SIG-M5 treated with dmso at 0.1 percent for 504 hours (cell line): Measurements from ENCODE around the gene TRIP13.
"Not testable (repeated sequence)": the region's sequence is repeated elsewhere in the genome, so short reads cannot be mapped to it uniquely, and the experiment has no call there.

Experiments
- DNase-seq: peaks from one replicate; lab custom pipeline; 2025; ENCODE audit not compliant: unreplicated experiment; lab: John Stamatoyannopoulos, UW

The TRIP13 gene

DNA sequence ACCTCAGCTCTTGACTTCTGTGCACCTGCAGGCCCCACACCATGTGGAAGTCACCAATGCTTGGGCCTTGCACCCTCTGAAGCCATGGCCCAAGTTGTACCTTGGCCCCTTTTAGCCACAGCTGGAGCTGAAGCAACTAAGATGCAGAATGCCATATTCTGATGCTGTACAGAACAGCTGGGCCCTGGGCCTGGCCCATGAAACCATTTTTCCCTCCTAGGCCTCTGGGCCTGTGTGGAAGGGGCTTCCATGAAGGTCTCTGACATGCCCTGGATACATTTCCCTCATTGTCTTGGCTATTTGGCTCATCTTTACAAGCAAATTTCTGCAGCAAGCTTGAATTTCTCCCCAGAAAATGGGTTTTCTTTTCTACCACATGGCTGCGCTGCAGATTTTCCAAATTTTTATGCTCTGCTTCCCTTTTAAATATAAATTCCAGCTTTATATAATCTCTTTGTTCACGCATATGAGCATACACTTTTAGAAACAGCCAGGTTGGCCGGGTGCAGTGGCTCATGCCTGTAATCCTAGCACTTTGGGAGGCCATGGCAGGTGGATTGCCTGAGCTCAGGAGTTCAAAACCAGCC is 41.8 kb downstream of the TRIP13 start:
- not testable (repeated sequence) for DNase-seq

- DNase-seq = no peak
Measured at GRCh38 chr5:935510-936084, 42.9 kb downstream of the TRIP13 start.

- DNase-seq = no peak
Measured at GRCh38 chr5:936149-937144, 43.8 kb downstream of the TRIP13 start.

DNA sequence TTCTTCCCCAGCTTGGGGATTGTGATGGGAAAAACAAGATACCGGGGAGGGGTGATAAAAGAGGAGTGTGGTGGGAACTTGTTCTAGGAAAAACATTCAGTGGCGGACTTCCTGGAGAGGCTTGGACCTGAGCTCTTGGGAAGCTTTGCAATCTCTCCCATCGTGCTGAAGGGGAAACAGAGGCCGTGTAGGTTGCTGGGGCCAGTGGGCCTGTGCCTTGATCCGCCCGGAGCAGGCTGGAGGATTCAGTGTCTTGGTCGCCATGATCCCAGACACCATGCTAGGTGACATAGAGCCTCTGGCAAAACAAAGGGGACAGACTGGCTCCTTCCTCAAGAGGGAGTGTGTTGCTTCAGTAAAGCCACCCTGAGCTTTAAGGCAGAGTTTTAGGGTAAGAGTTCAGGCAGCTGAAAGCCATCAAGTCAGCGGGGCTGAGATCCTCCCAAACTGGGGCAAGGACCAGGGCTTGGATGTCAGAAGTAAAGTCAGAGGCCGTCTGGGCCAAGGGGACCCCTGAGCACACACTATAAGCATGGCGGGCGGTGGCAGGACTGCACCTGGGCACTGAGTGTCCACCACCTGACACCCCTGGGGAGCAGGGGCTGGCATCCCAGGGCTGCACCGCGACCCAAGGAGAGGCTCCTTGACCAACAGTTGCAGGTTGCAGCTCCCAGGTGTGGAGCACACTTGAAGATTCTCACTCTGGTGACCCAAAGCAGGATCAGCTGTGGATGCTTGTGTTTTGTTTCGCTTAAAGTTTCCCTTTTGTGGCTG is 44.7 kb downstream of the TRIP13 start:
- no peak for DNase-seq

GRCh38 chr5:939368-939767 is 46.7 kb downstream of the TRIP13 start:
- no peak for DNase-seq

GRCh38 chr5:940741-941140 is 48.1 kb downstream of the TRIP13 start:
- DNase-seq = not testable (repeated sequence)

- DNase-seq = no peak
Measured at GRCh38 chr5:943201-943917, 50.7 kb downstream of the TRIP13 start.

DNA sequence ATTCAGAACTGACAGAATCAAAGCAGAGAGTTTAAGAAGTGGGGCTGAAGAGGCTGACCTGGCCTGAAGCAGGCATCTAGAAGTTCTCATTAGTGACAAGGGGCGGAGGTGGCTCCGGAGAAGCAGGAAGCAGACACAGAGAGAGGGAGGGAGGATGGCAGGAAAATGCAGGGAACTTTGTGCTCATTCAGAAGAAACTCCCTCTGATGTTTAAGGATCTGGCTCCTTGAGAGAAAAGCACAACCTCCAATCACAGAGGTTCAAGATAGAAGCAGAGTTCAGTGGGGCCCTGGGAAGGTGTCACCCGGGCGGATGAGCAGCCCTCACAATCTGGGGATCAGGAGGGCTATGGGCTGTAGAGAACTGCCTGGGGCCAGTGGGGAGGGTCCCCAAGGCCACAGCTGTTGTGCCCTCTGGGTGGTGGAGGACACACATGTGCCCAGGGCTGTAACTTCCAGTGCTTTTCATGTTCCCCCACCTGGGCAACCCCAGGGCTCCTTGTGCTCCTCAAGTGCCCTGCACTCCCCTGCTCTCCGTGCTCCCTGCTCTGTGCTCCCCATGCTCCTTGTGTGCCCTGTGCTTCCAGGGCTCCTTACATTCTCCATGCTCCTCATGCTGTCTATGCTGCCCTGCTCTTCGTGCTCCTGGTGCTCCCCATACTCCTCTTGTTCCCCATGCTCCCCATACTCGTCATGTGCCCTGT is 51.4 kb downstream of the TRIP13 start:
- no peak for DNase-seq

- DNase-seq = no peak
Measured at GRCh38 chr5:944621-944927, 51.9 kb downstream of the TRIP13 start.

- DNase-seq = no peak
Measured at GRCh38 chr5:944992-945685, 52.5 kb downstream of the TRIP13 start.

- no peak for DNase-seq
Measured at GRCh38 chr5:945691-946551, 53.2 kb downstream of the TRIP13 start.

- DNase-seq = no peak
Measured at GRCh38 chr5:946720-947625, 54.3 kb downstream of the TRIP13 start.

DNA sequence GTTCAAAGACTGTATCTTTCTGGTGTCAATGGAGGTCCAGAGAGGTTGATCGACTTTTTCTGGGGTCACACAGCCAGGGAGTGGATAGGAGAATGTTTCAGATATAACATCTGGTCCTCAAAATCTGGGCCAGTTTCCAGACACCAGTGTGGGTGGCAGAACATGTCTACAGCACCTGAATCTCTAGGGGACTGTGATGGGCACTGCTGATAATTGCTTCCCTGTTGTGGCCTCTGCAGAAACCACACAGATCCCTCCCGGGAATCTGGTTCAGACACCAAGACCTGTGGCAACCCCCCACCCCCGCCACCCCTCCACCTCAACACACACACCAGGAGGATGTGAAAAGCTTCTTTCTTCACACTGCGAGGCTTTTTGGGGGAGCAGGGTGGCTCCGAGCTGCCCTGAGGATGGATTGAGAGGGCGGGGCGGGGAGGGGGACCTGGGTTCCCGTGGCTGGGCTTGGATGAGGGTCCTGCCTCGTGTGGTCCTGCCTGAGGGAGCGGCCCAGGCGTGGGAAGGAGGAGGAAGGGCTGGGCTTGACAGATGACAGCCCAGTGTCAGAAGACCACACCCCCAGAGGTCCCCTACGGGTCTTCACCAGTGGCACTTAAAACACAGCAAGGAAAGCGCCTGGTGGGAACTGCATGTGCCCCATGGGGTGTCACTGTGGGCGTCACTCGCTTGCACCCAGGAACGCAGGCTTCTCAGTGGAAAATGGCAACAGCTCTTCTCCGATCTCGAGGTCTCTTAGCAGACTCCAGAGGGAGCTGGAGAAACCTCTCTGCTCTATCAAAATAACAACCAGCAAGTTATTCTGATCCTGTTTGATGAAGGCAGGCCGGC is 55.2 kb downstream of the TRIP13 start:
- DNase-seq = no peak

- no peak for DNase-seq
Measured at GRCh38 chr5:948472-949274, 56.0 kb downstream of the TRIP13 start.

GRCh38 chr5:949275-949543 is 56.5 kb downstream of the TRIP13 start:
- DNase-seq = no peak
